Lower leg skin (tissue), 4 donors: ENCODE data around the gene ADPRH. TPM values are rescaled to one million over a fixed set of nuclear protein-coding genes. Genes with fewer than 3 reads are reported as not detected.
A peak's percentile ranks its signal among the peaks of the same experiment; 100 is the strongest.

ENCODE experiments used
- DNase-seq, 2 donors: peaks; one replicate each; pipeline ENCODE4 v3.0.0-alpha.2; 2019; ENCODE audit warnings: low spot score in 2 of 2
- H3K4me3 ChIP-seq: fragments of 200-600 bp; sonication (generic); 2 replicates; pipeline ENCODE4 v1.5.1; 2017; ENCODE audit warnings: mild to moderate bottlenecking, low read depth; ENCODE audit not compliant: poor library complexity, severe bottlenecking
- POLR2A ChIP-seq, 2 donors: fragments of 450-650 bp; IDR thresholded peaks; one replicate each; pipeline ENCODE4 v1.6.1; 2016 to 2017; ENCODE audit warnings: antibody characterized with exemption in 2 of 2, mild to moderate bottlenecking in 1 of 2, moderate library complexity in 1 of 2
- WGBS, 2 donors: methylation state at CpG; one replicate each; pipeline ENCODE4 v1.1.5; 2018; 5-methylcytosine and 5-hydroxymethylcytosine counted together
- intact Hi-C: fragments of 100-400 bp; cut with DNase I; formaldehyde crosslinking; loops from one replicate; pipeline ENCODE4 v1.15.0; 2023; ENCODE audit warnings: low total_unique reads
- total RNA-seq, 4 donors: library from RNA; depleted of rRNA; stranded (reverse); fragments of >200 nt; gene quantifications; one replicate each; pipeline ENCODE4 v1.1.0, GENCODE V29; 2016
- TF ChIP-seq, protein P1 (sequence below), 3 donors: fragments of 450-650 bp; IDR thresholded peaks; one replicate each; pipeline ENCODE4 v1.5.1; 2016; ENCODE audit warnings: antibody characterized with exemption in 3 of 3, mild to moderate bottlenecking in 3 of 3, moderate library complexity in 2 of 3

Gene ADPRH
- total RNA-seq, 4 donors from 2014 or later = 1.1 to 3.6 (median 2.1) TPM

DNA sequence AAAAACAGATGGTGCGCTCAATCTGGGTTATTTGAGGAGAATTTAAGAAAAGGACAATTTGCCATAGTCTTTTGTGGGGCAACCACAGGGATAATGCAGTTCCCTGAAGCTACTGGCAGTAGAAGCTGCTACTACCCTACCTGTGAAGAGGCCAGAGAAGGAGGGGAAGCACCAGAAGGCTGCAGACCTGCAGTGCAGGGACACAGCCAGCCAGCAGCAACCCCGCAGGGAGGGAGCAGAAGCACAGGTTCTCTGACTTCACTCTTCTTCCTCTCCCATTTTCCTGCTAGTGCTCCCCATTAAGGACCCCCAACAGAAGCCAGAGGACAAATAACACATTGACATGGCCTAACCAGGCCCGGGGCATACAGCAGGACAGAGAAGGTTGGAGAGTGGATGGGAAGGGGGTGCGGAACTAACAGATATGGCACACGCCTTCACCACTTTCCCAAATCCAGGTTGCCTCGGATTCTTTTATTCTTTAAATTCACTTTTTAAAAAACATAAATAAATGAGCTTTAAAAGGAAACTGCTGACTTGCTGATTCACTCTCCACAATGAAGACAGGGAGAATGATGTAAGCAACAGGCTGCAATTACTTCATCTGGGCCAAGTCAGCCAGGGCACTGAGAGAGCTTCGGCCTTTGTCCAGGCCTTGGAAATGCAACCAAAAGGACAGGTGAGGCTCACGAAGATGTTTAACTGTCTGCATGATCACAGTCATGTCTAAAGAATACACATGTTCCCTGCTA is 51.0 kb downstream of the ADPRH start:
- WGBS, 2 donors = 76 to 77% methylated on average over 8 of the region's 8 CpGs
- no peak for TF ChIP-seq POLR2A (IDR thresholded peaks at IDR 0.05)
- TF ChIP-seq, protein P1, sequence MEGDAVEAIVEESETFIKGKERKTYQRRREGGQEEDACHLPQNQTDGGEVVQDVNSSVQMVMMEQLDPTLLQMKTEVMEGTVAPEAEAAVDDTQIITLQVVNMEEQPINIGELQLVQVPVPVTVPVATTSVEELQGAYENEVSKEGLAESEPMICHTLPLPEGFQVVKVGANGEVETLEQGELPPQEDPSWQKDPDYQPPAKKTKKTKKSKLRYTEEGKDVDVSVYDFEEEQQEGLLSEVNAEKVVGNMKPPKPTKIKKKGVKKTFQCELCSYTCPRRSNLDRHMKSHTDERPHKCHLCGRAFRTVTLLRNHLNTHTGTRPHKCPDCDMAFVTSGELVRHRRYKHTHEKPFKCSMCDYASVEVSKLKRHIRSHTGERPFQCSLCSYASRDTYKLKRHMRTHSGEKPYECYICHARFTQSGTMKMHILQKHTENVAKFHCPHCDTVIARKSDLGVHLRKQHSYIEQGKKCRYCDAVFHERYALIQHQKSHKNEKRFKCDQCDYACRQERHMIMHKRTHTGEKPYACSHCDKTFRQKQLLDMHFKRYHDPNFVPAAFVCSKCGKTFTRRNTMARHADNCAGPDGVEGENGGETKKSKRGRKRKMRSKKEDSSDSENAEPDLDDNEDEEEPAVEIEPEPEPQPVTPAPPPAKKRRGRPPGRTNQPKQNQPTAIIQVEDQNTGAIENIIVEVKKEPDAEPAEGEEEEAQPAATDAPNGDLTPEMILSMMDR (IDR thresholded peaks at IDR 0.05) = no peak
- intact Hi-C loops = no loop called here
- DNase-seq = no peak
- no peak overlapping the region for H3K4me3 ChIP-seq

DNA sequence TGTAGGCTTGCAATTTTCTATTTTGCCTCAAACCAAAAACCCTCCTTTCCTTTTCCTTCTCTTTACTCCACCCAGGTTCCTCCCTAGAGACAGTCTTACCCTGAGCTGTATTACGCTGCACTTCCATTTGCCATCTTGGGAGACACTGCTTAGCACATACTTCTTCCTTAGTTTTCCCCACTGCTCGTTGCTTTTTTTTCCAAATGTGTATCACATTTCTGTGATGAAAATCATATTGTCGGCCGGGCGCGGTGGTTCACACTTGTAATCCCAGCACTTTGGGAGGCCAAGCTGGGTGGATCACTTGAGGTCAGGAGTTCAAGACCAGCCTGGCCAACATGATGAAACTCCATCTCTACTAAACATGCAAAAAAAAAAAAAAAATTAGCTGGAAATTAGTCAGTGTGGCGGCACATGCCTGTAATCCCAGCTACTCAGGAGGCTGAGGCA is 51.6 kb downstream of the ADPRH start:
- TF ChIP-seq, protein P1 (IDR thresholded peaks at IDR 0.05) = no peak
- no peak for TF ChIP-seq POLR2A (IDR thresholded peaks at IDR 0.05)
- H3K4me3 ChIP-seq = no peak overlapping the region
- DNase-seq = no peak
- WGBS, 2 donors = 77 to 81% methylated on average over 7 of the region's 7 CpGs
- intact Hi-C loops = no loop called here

DNA sequence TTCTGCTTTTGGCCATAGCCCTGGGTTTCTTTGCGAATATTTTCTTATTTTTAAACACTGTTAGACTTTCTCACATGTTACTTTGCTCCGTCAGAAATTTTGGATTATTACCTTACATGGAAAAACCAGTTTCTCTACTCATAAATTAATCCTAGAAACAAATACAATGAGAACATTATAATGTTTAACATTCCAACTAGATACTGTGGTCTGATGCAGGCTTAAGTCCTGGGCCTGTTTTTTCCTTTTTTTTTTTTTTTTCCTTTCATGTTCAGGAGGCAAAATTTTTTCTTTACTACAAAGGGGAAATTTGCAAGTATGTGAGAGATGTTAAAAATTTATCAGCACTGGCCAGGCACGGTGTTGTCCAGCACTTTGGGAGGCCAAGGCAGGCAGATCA is 52.2 kb downstream of the ADPRH start:
- TF ChIP-seq, protein P1 (IDR thresholded peaks at IDR 0.05) = no peak
- no peak for TF ChIP-seq POLR2A (IDR thresholded peaks at IDR 0.05)
- 51 to 62% methylated on average over 3 of the region's 3 CpGs for WGBS, 2 donors
- intact Hi-C loops = no loop called here
- no peak for DNase-seq
- no peak overlapping the region for H3K4me3 ChIP-seq

DNA sequence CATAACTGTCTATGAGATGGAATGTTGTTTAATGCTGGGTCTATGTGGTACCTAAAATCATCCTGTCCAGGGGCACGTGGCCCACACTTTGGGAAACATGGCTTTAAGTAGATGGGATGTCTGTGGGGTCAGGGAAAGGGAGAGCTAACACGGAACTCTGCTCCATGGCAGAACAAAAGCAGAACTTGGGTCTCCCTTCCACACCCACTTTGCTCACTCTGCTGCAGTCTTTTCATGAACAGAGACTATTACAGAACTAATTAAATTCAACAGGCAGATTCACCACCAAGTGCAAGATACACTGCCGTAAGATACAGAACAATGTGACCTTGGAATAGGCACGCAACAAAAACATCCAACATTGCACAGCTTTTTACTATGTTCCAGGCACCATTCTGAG is 52.9 kb downstream of the ADPRH start:
- TF ChIP-seq, protein P1 (IDR thresholded peaks at IDR 0.05) = no peak
- TF ChIP-seq POLR2A (IDR thresholded peaks at IDR 0.05) = no peak
- 82 to 84% methylated on average over 4 of the region's 4 CpGs for WGBS, 2 donors
- H3K4me3 ChIP-seq = no peak overlapping the region
- intact Hi-C loops = no loop called here
- no peak for DNase-seq

DNA sequence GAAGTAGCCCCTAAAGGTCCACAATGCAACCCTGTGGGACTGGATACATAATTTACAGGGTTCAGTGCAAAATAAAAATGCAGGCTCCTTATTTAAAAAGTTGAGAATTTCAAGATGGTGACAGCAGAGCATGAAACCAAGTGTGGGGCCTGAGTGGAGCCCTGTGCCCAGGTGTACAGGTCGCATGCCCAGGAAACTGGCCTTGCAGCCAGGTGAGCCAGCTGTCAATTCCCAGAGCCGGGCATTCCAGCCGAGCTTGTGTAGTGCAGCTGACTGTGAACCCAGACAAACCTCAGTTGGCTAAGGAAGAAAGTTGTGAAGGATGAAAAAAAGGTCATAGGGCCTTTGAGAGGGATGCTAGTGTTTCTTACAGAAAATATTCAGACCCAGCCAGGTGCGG is 53.5 kb downstream of the ADPRH start:
- TF ChIP-seq, protein P1 (IDR thresholded peaks at IDR 0.05) = no peak
- TF ChIP-seq POLR2A (IDR thresholded peaks at IDR 0.05) = no peak
- WGBS, 2 donors = 73 to 83% methylated on average over 4 of the region's 4 CpGs
- H3K4me3 ChIP-seq = no peak overlapping the region
- intact Hi-C loops = no loop called here
- no peak for DNase-seq

DNA sequence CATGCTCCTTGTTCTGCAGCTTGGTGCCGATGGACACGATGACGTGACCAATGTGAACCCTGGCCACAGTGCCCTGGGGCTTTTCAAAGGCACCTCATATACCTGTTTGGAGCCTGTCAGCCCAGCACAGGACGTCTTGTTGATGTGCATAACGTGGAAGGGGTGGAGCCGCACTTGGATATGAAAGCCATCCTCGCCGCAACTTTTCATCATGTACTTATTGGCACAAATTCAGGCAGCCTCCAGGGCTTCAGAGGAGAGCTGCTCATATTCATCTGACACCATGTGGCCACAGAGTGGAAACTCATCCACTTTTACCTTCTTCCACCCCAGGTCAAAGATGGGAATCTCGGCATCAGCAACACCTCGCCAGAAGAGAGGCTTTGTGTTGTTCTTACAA is 56.4 kb downstream of the ADPRH start:
- 60 to 68% methylated on average over 10 of the region's 10 CpGs for WGBS, 2 donors
- no peak overlapping the region for H3K4me3 ChIP-seq
- intact Hi-C loops = no loop called here
- DNase-seq = peak in 1 of 2 donors; percentile 26
- TF ChIP-seq POLR2A (IDR thresholded peaks at IDR 0.05) = no peak
